Measurements from ENCODE around the gene FXYD7. TPM values are rescaled to one million over a fixed set of nuclear protein-coding genes. Genes with fewer than 3 reads are reported as not detected.

Gene FXYD7
- total RNA-seq, 3 donors from 2014 or later = 1.5 TPM; not detected in 2

DNA sequence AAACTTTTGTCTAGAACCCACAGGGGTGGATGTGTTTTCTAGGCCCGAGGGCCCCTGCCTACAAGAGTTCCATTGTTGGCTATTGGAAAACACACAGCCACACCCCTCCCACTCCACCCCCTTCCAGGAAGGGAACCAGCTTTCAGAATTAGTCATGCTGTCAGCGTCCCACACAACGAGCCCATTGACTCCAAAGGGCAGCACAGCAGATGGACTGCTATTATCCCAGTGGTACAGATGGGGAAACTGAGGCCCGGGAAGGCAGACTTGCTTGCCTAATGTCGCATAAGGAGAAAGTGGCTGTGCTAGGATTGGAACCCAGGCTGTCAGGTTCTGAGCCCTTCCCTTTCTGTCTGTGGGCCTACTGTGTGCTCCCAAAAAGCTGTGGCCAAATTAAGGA lies 35.5 kb upstream of the FXYD7 start:
- no peak overlapping the region for H3K4me3 ChIP-seq
- intact Hi-C loops (cut with DNase I, micrococcal nuclease) = no loop called here
- peak; percentile 88 for ATAC-seq
- peaks cover 15% of the 10 kb centered on the region for H3K4me1 ChIP-seq (ENCODE audit: low read depth)
- H3K36me3 ChIP-seq (ENCODE audit: low read depth) = no peaks in the 10 kb centered on the region
- TF ChIP-seq, protein P1, sequence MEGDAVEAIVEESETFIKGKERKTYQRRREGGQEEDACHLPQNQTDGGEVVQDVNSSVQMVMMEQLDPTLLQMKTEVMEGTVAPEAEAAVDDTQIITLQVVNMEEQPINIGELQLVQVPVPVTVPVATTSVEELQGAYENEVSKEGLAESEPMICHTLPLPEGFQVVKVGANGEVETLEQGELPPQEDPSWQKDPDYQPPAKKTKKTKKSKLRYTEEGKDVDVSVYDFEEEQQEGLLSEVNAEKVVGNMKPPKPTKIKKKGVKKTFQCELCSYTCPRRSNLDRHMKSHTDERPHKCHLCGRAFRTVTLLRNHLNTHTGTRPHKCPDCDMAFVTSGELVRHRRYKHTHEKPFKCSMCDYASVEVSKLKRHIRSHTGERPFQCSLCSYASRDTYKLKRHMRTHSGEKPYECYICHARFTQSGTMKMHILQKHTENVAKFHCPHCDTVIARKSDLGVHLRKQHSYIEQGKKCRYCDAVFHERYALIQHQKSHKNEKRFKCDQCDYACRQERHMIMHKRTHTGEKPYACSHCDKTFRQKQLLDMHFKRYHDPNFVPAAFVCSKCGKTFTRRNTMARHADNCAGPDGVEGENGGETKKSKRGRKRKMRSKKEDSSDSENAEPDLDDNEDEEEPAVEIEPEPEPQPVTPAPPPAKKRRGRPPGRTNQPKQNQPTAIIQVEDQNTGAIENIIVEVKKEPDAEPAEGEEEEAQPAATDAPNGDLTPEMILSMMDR (IDR thresholded peaks at IDR 0.05) = no peak
- DNase-seq = peak in 2 of 3 donors; percentile 61 to 62
- no peaks in the 10 kb centered on the region for H3K9me3 ChIP-seq

DNA sequence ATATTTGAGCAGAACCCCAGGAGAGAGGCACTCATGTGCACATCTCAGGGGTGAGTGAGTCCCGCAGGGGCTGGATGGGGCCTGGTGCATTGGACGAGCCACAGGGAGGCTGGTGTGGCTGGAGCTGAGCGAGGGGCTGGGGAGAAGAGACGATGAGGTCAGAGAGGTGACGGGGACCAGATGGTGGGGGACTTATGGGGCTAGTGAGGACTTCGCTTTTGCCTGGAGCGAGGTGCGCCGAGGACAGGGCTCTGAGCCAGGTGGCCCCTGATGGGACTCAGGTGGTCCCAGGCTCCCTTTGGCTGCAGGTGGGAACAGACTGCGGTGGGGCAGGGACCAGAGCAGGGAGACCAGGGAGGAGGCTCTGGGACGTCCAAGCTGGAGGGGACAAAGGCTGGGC lies 34.3 kb upstream of the FXYD7 start:
- DNase-seq (no peak), ATAC-seq (no peak)
- Histone ChIP-seq H3K9me3 (no peaks in the 10 kb centered on the region), H3K4me1 (ENCODE audit: low read depth) (peaks cover 15% of the 10 kb centered on the region), H3K4me3 (no peak overlapping the region), H3K36me3 (ENCODE audit: low read depth) (no peaks in the 10 kb centered on the region)
- intact Hi-C loops (cut with DNase I, micrococcal nuclease) = no loop called here
- TF ChIP-seq, protein P1 (IDR thresholded peaks at IDR 0.05) = no peak

DNA sequence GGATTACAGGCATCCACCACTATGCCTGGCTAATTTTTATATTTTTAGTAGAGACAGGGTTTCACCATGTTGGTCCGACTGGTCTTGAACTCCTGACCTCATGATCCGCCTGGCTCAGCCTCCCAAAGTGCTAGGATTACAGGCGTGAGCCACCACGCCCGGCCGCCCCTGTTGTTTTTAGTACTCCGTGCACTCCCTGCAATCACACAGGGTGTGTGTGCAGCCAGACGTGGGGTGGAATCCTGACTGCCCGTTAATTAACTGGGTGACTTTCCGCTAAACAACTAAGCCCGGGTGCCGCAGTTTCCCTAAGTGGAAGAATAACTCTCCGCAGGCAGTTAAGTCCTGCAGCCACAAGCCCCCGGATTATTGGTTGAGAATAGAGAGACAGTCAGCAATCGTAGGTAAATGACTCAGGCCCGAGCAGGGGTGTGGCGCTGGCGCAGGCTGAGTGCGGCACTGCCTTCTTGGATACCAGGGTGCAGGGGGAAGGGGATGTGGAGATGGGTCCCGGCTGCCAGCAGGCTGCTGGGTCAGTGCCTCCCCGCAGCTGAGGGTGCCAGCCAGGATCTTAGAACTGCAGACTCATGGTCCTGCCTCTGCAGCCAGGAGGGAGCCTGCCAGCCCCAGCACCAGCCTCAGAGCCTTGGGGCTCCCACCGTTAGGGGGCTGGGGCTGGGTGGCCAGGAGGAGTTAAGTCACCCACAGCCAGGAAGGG lies 33.5 kb upstream of the FXYD7 start:
- intact Hi-C loops (cut with DNase I, micrococcal nuclease) = no loop called here
- TF ChIP-seq, protein P1 (IDR thresholded peaks at IDR 0.05) = no peak
- ATAC-seq (peak; percentile 71), DNase-seq (peak in 2 of 3 donors; percentile 51 to 67)
- Histone ChIP-seq H3K9me3 (no peaks in the 10 kb centered on the region), H3K36me3 (ENCODE audit: low read depth) (no peaks in the 10 kb centered on the region), H3K4me3 (no peak overlapping the region), H3K4me1 (ENCODE audit: low read depth) (peaks cover 18% of the 10 kb centered on the region)

DNA sequence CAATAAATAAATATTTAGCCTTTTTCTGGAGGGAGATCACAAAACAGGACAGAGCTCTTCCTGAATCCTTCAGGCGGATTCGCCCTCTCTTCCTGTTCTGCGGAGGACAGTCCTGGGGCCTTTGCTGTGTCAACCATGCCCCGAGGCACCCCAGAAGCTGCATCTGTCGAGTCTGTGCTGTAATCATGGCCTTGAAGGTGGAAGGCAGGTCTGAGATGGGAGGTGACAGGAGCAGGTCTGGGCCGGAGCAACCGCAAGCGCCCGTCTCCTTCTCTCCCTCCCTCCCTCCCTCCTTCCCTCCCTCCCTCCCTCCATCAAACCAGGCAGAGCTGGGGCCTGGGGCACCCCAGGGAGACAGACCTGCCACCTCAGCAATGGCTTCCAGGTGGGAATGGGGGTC lies 32.1 kb upstream of the FXYD7 start:
- ATAC-seq (no peak), DNase-seq (no peak)
- TF ChIP-seq, protein P1 (IDR thresholded peaks at IDR 0.05) = no peak
- Histone ChIP-seq H3K4me1 (ENCODE audit: low read depth) (peaks cover 21% of the 10 kb centered on the region), H3K36me3 (ENCODE audit: low read depth) (no peaks in the 10 kb centered on the region), H3K4me3 (no peak overlapping the region), H3K9me3 (no peaks in the 10 kb centered on the region)
- intact Hi-C loops (cut with DNase I, micrococcal nuclease) = no loop called here

DNA sequence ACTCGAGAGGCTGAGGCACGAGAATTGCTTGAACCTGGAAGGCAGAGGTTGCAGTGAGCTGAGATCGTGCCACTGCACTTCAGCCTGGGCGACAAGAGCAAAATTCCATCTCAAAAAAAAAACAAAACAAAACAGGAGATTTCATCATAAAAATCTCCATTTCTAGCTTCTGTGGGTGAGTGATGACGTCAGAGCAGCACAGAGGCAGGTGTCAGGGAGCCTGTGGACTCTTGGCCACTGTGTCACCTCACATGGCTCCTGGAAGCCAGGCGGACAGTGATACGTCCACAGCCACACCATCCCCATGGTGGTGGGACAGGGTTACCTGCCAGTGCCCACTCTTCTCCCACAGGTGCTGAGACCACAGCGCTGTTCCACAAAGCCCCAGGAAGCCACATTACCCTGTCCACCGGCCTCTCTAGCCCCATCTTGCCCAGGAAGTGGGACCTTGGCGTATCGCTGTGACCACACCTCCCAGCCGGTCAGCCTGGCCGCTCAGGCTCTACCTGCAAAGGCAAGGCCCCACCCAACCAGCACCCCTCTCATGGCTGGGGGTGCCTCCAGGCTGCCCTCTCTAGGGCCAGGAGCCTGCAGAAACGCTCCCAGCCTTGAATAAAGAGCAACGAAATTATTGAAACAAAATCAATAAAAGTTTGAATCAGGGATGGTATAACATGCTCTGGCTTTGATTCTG lies 29.9 kb upstream of the FXYD7 start:
- Histone ChIP-seq H3K4me1 (ENCODE audit: low read depth) (peaks cover 14% of the 10 kb centered on the region), H3K9me3 (no peaks in the 10 kb centered on the region), H3K4me3 (no peak overlapping the region), H3K36me3 (ENCODE audit: low read depth) (no peaks in the 10 kb centered on the region)
- ATAC-seq (no peak), DNase-seq (no peak)
- TF ChIP-seq, protein P1 (IDR thresholded peaks at IDR 0.05) = no peak
- intact Hi-C loops (cut with DNase I, micrococcal nuclease) = no loop called here
